Suprapubic skin (tissue), 4 donors: ENCODE results near the gene C2CD4D.

Experiments
- EP300 ChIP-seq: sonication (generic); formaldehyde crosslinking; IDR thresholded peaks from one replicate; pipeline ENCODE4 v1.6.1; 2017; ENCODE audit warnings: antibody characterized with exemption
- POLR2AphosphoS5 ChIP-seq, 3 donors: sonication (generic); formaldehyde crosslinking; IDR thresholded peaks; one replicate each; pipeline ENCODE4 v1.6.1; 2017; ENCODE audit warnings: antibody characterized with exemption in 3 of 3
- TF ChIP-seq, protein P1 (sequence below), 2 donors: fragments of 200-600 bp in 1 of 2; fragments of 450-650 bp in 1 of 2; sonication (generic) in 1 of 2; IDR thresholded peaks; one replicate each; pipeline ENCODE4 v1.5.1; 2016 to 2019; ENCODE audit warnings: antibody characterized with exemption in 2 of 2, mild to moderate bottlenecking in 1 of 2, moderate library complexity in 1 of 2

DNA sequence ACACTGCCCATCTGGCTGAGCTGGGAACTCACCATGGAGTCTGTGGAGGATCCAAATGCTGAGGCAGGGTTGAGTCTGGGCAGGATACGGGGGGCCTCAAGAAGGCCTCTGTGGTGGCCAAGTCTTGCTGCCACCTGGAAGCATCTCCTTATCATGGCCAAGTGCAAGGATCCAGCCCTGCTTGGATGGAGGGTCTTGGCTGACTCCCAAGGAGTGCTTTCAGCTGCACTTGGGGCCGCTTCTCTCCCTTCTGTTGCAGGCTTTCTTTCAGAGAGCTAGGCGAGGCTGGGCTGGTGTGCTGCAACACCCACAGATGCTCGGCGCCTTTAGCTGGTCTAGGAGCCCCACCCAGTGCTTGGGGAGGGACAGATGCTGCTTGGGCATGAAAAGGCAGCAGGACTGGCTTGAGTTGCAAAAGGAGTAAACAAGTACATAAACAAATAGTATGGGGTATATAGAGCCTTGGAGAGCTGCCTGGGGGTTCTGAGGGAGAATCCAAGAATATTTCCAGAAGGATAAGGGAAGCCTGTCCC lies 13.9 kb upstream of the C2CD4D start, which contains the start of gene THEM5:
- TF ChIP-seq POLR2AphosphoS5 (IDR thresholded peaks at IDR 0.05) (no peak), EP300 (no peak)
- TF ChIP-seq, protein P1, sequence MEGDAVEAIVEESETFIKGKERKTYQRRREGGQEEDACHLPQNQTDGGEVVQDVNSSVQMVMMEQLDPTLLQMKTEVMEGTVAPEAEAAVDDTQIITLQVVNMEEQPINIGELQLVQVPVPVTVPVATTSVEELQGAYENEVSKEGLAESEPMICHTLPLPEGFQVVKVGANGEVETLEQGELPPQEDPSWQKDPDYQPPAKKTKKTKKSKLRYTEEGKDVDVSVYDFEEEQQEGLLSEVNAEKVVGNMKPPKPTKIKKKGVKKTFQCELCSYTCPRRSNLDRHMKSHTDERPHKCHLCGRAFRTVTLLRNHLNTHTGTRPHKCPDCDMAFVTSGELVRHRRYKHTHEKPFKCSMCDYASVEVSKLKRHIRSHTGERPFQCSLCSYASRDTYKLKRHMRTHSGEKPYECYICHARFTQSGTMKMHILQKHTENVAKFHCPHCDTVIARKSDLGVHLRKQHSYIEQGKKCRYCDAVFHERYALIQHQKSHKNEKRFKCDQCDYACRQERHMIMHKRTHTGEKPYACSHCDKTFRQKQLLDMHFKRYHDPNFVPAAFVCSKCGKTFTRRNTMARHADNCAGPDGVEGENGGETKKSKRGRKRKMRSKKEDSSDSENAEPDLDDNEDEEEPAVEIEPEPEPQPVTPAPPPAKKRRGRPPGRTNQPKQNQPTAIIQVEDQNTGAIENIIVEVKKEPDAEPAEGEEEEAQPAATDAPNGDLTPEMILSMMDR (IDR thresholded peaks at IDR 0.05), result no peak
